Measurements from ENCODE around the gene VSX2.
A peak's percentile ranks its signal among the peaks of the same experiment; 100 is the strongest.

VSX2 gene

DNA sequence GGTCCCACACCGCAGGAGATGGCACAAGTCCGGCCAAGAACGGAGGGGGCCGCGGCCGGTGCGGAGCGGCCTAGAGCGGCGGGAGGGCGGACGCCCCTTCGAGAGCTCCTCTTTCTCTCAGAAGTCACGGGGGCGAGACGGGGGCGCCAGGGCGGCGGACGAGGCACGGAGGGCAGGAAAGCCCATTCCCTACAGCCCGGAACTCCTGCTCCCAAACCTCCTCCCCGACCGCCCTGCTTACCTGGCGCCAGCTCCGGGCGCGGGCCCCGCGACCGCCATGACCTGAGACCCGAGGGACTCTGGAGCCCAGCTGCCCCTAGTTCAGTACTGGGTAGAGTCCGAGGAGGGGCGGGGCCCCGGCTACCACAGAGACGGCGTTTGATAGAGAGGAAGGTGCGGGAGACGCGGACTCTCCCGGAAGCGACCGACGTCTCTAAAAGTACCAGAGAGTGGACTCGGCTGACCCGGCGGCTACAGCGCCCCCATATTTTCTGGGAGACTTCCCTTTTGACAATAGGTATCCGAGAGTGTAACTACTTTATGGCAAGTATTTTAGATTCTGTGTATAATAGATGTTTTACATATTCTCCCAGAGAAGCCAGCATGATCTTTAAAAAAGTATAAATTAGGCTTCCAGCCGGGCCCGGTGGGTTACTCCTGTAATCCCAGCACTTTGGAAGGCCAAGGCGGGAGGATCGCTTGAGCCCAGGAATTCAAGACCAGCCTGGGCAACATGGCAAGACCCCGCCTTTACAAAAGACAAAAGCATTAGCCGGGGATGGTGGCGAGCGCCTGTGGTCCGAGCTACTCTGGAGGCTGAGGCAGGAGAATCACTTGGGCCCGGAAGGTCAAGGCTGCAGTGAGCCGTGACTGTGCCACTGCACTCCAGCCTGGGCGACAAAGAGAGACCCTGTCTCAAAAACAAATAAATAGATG, 63.7 kb downstream of the VSX2 start, which contains the start of gene ABCD4:
Gene ABCD4 (minus strand): TSS at position 301 of the 936 bp plus-strand sequence. CDS start 22 bp downstream, at position 279.
- DNase-seq = peak; percentile 85

DNA sequence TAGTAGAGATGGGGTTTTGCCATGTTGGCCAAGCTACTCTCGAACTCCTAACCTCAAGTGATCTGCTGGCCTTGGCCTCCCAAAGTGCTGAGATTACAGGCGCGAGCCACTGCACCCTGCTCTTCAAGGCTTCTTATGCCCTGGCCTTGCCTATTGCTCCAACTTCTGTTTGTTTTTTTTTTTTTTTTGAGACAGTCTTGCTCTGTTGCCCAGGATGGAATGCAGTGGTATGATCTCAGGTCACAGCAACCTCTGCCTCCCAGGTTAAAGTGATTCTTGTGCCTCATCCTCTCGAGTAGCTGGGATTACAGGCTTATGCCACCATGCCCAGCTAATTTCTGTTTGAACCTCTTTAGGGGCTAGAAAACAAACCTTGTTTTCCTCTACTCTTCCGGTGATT, 69.4 kb downstream of the VSX2 start:
- no peak for DNase-seq

- DNase-seq = no peak
Measured at GRCh38 chr14:74309125-74310022, 70.1 kb downstream of the VSX2 start.

DNA sequence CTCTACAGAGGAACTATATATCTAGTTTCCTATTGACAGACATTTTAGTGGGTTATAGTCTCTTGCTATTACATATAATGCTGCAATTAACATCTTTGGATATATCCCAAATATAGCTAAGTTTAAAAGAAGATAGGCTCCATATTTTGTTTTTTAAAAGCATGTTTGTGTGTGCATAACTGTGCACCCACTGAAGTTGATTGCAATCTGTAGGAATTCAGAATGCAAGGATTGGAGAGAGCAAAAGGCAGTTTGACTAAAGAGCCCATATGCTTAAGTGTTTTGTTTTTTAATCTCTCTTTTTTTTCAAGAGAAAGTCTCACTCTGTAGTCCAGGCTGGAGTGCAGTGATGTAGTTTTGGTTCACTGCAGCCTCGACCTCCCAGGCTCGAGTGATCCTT, 72.9 kb downstream of the VSX2 start:
- DNase-seq = no peak
